PFSK-1 (cell line): ENCODE results near the gene KLHL11.

Source experiments
- POLR2AphosphoS5 ChIP-seq: IDR thresholded peaks from 2 replicates; pipeline ENCODE4 v1.6.1; 2012; ENCODE audit warnings: low read depth, mild to moderate bottlenecking, control low read depth, low read length, moderate library complexity
- SIN3A ChIP-seq: IDR thresholded peaks from 2 replicates; pipeline ENCODE4 v1.6.1; 2012; ENCODE audit warnings: mild to moderate bottlenecking, low read length, moderate library complexity, borderline replicate concordance; ENCODE audit not compliant: insufficient read depth
- TAF1 ChIP-seq: IDR thresholded peaks from 2 replicates; pipeline ENCODE4 v1.6.1; 2012; ENCODE audit warnings: low read length, control low read depth, borderline replicate concordance; ENCODE audit not compliant: insufficient read depth

DNA sequence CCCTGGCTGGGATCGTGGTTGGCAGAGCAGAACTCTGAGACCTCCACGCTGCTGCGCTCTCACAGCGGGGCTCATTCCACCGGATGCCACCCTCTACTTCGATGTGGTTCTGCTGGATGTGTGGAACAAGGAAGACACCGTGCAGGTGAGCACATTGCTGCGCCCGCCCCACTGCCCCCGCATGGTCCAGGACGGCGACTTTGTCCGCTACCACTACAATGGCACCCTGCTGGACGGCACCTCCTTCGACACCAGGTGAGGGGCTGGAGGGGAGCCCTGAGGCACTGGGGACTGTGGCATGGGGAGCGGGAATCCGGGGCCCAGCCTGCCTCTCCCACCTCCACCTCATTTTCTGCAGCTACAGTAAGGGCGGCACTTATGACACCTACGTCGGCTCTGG, 47.2 kb downstream of the KLHL11 start:
- TF ChIP-seq TAF1 (no peak), POLR2AphosphoS5 (no peak), SIN3A (no peak)
